Small intestine (tissue), 7 donors: ENCODE results near the gene MAMDC2. TPM values are rescaled to one million over a fixed set of nuclear protein-coding genes. Genes with fewer than 3 reads are reported as not detected.

Experiments used
- DNase-seq, 2 donors: peaks; one replicate each; pipeline versions ENCODE4 v3.0.0 to v3.0.0-alpha.2; 2013
- FAIRE-seq: peaks from 2 replicates; lab custom pipeline; 2012; peaks lifted over from hg19 to GRCh38; lab: Jason Lieb, UNC
- H3K27ac ChIP-seq, 3 donors: one replicate each; pipeline ENCODE4 v1.5.1; 2013; ENCODE audit warnings: low read length in 2 of 3, mild to moderate bottlenecking in 2 of 3, control low read depth in 1 of 3, inconsistent platforms in 1 of 3, low read depth in 1 of 3, moderate library complexity in 1 of 3
- H3K27me3 ChIP-seq, 3 donors: one replicate each; pipeline ENCODE4 v1.6.1; 2013; ENCODE audit warnings: low read length in 3 of 3, inconsistent platforms in 1 of 3; ENCODE audit not compliant: control insufficient read depth in 3 of 3, insufficient read depth in 3 of 3
- H3K36me3 ChIP-seq, 3 donors: one replicate each; pipeline ENCODE4 v1.6.1; 2013; ENCODE audit warnings: low read length in 3 of 3, inconsistent platforms in 1 of 3, low read depth in 1 of 3, mild to moderate bottlenecking in 1 of 3, moderate library complexity in 1 of 3; ENCODE audit not compliant: control insufficient read depth in 3 of 3, insufficient read depth in 2 of 3
- H3K4me1 ChIP-seq, 3 donors: one replicate each; pipeline ENCODE4 v1.6.1; 2013; ENCODE audit warnings: low read length in 2 of 3, inconsistent platforms in 1 of 3, low read depth in 1 of 3, mild to moderate bottlenecking in 1 of 3, moderate library complexity in 1 of 3; ENCODE audit not compliant: control insufficient read depth in 3 of 3, insufficient read depth in 2 of 3
- H3K4me3 ChIP-seq, 3 donors: one replicate each; pipeline ENCODE4 v1.5.1; 2013; ENCODE audit warnings: low read length in 3 of 3, control low read depth in 1 of 3, inconsistent platforms in 1 of 3, low read depth in 1 of 3, mild to moderate bottlenecking in 1 of 3, moderate library complexity in 1 of 3
- H3K9me3 ChIP-seq, 2 donors: one replicate each; pipeline ENCODE4 v1.6.1; 2013; ENCODE audit warnings: low read depth in 1 of 2, low read length in 1 of 2; ENCODE audit not compliant: control insufficient read depth in 2 of 2, insufficient read depth in 1 of 2
- WGBS, 3 donors: extraction: QIAGEN DNeasy Blood & Tissue Kit; methylation state at CpG; one replicate each; pipeline ENCODE4 v1.1.7; 2013; 5-methylcytosine and 5-hydroxymethylcytosine counted together
- polyA plus RNA-seq, 4 donors: library from polyadenylated mRNA; stranded (reverse) in 3 of 4; unstranded in 1 of 4; fragments of 200-250 nt in 3 of 4; fragments of 120-200 nt in 1 of 4; gene quantifications; one replicate each; pipeline versions ENCODE4 v1.2.1 to v1.2.3, GENCODE V29; 2013
- donor health status: healthy with polysubstance abuse.
- donor health status: control.
- donor health status: control.
- donor health status: Bipolar disorder and iron deficiency.
- donor health status: healthy.

MAMDC2 gene
- polyA plus RNA-seq, 4 donors: 1.1 to 13.0 (median 1.6) TPM; not detected in 1

- FAIRE-seq (no peak), DNase-seq (no peak)
These were observed 74.2 kb downstream of the MAMDC2 start for GRCh38 chr9:70117835-70118319.

DNA sequence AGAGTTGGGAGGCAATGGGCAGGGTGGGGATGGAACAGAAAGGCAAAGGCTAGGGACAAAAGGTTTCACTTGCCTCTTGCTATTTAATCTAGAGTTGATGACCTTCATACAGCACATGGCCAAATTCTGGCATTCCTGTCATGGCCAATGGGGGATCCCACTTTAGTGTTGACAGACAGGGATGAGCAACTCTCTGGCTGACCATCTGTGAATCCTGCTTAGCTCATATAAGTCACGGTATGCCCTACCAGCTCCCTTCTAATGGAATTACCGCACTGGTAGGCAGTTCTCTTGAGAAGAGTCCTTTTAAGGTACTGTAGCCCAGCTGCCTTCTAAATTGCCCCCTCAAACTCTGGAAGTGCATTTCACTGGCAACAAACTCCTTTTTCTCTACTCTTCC is 76.1 kb downstream of the MAMDC2 start:
- Histone ChIP-seq H3K4me1 (no peaks in the 10 kb centered on the region), H3K27ac (no peak overlapping the region), H3K9me3 (no peaks in the 10 kb centered on the region), H3K27me3 (no peaks in the 10 kb centered on the region), H3K4me3 (no peak overlapping the region), H3K36me3 (no peaks in the 10 kb centered on the region)
- FAIRE-seq (no peak), DNase-seq (no peak)
- WGBS, 3 donors: 90 to 95% (median 90%) methylated on average over 2 of the region's 2 CpGs

More at GRCh38 chr9:70117835-70118319, 74.2 kb downstream of the MAMDC2 start:
- Histone ChIP-seq H3K27me3 (no peaks in the 10 kb centered on the region), H3K4me1 (no peaks in the 10 kb centered on the region), H3K27ac (no peak overlapping the region), H3K36me3 (peaks cover 0 to 2% (median 0%) of the 10 kb centered on the region in 3 donors), H3K9me3 (no peaks in the 10 kb centered on the region), H3K4me3 (no peak overlapping the region)

DNA sequence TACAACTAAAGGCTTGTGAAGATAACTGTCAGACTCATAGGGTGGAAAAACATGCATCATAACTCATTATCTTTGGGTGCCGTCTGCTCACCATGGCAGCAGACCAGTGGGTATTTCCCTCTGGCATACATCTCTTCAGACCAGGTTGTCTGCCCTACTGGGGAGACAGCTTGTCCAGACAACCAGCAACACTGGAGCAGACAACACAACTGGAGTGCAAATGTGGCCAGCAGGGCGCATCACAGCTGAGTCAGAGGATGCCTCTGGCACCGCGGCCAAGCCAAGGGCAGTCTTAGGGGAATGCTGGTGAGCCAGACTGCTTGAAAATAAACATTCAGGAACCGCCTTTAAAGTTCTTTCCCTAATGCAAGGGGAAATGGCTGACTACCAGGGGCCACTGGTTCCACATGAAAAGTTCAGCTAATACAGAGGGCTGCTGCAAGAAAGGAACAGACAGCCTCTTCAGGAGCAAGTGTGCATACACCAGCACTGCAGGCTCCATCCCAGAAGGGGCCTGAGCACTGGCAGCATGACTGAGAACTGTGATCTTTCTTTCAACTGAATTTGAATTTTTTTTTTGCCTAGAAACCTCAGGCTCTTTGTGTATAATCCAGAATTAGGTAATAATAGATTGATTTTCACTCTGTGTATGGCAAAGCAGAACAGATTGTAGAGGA is 77.3 kb downstream of the MAMDC2 start:
- FAIRE-seq (no peak), DNase-seq (no peak)
- Histone ChIP-seq H3K4me1 (no peaks in the 10 kb centered on the region), H3K9me3 (no peaks in the 10 kb centered on the region), H3K27me3 (no peaks in the 10 kb centered on the region), H3K4me3 (no peak overlapping the region), H3K27ac (no peak overlapping the region), H3K36me3 (no peaks in the 10 kb centered on the region)
- WGBS, 3 donors: 68 to 85% (median 74%) methylated on average over 5 of the region's 5 CpGs

GRCh38 chr9:70121818-70122436 is 78.3 kb downstream of the MAMDC2 start:
- Histone ChIP-seq H3K4me1 (no peaks in the 10 kb centered on the region), H3K4me3 (no peak overlapping the region), H3K27me3 (no peaks in the 10 kb centered on the region), H3K27ac (no peak overlapping the region), H3K36me3 (no peaks in the 10 kb centered on the region), H3K9me3 (no peaks in the 10 kb centered on the region)
- FAIRE-seq: no peak
- no peak for DNase-seq
- 39 to 48% (median 46%) methylated on average over 2 of the region's 2 CpGs for WGBS, 3 donors

DNA sequence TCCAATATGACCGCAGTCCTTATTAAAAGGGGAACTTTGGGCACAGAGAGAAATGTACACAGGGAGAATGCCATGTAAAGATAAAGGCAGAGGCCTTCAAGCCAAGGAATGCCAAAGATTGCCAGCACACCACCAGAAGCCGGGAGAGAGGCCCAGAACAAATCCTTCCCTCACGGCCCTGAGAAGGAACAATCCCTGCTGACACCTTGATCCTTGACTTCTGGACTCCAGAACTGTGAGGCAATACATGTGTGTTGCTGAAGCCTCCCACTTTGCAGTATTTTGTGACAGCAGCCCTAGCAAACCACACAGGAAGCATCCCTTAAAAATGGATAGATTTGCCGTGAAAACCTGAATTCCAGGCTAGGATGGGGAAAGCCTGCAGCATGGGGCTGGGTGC is 80.0 kb downstream of the MAMDC2 start:
- Histone ChIP-seq H3K27me3 (no peaks in the 10 kb centered on the region), H3K9me3 (no peaks in the 10 kb centered on the region), H3K4me1 (no peaks in the 10 kb centered on the region), H3K4me3 (no peak overlapping the region), H3K36me3 (no peaks in the 10 kb centered on the region), H3K27ac (no peak overlapping the region)
- FAIRE-seq: no peak
- no peak for DNase-seq
- 82 to 85% (median 82%) methylated on average over 4 of the region's 4 CpGs for WGBS, 3 donors

DNA sequence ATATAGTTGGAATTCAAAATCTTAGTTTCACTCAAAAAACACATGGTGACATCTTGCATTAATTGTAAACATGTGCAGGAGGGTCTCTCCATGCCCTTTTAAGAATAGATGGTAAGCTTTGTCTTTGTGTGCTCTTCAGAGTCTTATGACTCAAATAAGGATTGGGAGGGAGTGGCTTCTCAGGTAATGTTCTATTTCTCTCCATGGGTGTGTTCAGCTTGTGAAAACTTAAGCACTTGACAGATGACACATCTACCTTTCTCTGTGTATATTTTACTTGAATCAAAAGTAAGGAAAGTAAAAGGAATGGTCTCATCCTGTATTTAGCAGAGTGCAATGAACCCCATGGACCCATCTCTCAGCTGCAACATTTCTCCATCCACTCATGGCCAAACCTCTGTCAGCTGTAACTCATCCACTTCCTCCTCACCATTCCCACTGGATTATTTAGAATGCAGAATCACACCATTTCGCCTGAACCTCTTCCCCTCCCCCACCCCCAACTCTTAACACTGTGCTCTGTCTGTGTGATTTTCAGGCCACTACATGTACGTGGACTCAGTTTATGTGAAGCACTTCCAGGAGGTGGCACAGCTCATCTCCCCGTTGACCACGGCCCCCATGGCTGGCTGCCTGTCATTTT is 82.1 kb downstream of the MAMDC2 start:
- Histone ChIP-seq H3K27ac (no peak overlapping the region), H3K36me3 (no peaks in the 10 kb centered on the region), H3K4me1 (no peaks in the 10 kb centered on the region), H3K4me3 (no peak overlapping the region), H3K9me3 (no peaks in the 10 kb centered on the region), H3K27me3 (no peaks in the 10 kb centered on the region)
- no peak for DNase-seq
- 80 to 82% (median 81%) methylated on average over 4 of the region's 4 CpGs for WGBS, 3 donors
- no peak for FAIRE-seq

DNA sequence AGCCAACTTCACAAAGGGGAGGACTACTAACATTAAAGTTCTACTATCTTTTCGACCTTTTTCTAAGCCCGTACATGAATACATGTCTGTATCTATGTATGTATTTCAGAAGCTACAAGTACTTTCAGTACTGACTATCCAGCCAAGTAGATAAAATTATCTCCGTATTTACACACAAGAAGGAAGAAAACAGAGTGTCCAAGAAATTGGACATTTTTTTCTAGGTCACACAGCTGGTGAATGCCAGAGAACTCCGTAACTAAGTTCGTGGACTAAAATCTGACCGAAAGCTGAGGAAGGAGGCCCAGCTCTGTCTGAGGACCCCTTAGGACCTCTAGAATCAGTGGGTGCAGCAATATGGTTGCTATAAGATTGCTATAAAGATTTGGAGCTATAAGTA is 83.4 kb downstream of the MAMDC2 start:
- FAIRE-seq: no peak
- WGBS, 3 donors: 86 to 92% (median 91%) methylated on average over 6 of the region's 6 CpGs

DNA sequence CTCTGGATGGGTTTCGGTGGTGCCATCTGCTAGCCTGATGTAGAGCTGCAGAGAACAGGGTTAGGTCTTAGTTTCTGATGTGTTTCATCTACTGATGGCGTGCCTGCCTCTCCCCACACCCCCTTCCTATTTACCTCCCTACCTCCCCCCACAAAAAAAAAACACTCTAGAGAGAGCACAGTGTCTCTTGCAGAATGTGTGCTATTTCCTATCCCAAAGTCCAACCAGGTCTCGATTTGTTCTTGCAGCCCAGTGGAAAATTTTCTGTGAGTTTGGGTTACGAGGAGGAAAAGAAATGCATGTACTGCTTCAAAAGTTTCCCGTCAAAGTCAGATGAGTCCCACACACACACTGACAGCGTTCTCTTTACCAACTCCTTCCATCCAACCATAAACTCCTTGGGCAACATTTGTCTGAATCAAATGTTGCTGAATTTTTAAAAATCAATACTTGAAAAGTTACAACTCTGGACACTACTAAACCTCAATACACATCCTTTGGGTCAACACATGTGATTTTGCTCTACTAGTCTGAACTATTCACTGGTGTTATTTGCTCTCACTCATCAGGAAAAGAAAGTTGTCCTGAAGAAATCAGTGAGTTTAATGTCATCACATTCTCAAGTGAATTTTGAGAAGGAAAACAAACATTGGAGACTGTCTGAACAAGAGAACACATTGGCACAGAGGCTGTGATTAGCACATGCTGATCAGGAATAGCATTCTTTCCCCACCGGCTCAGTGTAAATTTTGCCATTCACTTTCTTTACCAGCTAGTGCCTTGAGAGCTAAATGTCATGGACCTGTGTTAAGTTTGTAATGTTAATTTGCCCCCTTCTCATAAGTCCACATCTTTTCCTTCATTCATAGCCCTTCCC is 84.1 kb downstream of the MAMDC2 start:
- Histone ChIP-seq H3K4me3 (no peak overlapping the region), H3K27me3 (no peaks in the 10 kb centered on the region), H3K9me3 (no peaks in the 10 kb centered on the region), H3K27ac (no peak overlapping the region), H3K36me3 (no peaks in the 10 kb centered on the region), H3K4me1 (no peaks in the 10 kb centered on the region)
- WGBS, 3 donors: 69 to 84% (median 78%) methylated on average over 7 of the region's 7 CpGs
- DNase-seq (no peak), FAIRE-seq (no peak)

More for the DNA sequence above, 83.4 kb downstream of the MAMDC2 start:
- no peaks in the 10 kb centered on the region for H3K4me1 ChIP-seq
- H3K4me3 ChIP-seq: no peak overlapping the region
- DNase-seq: no peak
- H3K9me3 ChIP-seq: no peaks in the 10 kb centered on the region
- H3K27ac ChIP-seq: no peak overlapping the region
- no peaks in the 10 kb centered on the region for H3K36me3 ChIP-seq
- H3K27me3 ChIP-seq: no peaks in the 10 kb centered on the region
